Right ventricle myocardium inferior (tissue), 1 donor: ENCODE measurements around the gene TTC27. TPM values are rescaled to one million over a fixed set of nuclear protein-coding genes. Genes with fewer than 3 reads are reported as not detected.
"Not testable (repeated sequence)": the region's sequence is repeated elsewhere in the genome, so short reads cannot be mapped to it uniquely, and the experiment has no call there.

Source experiments
- ATAC-seq: fragments of 200-7000 bp; cut with Tn5 transposase; one replicate; pipeline ENCODE4 v1.9.1; 2020; ENCODE audit warnings: mild to moderate bottlenecking, moderate library complexity
- DNase-seq: peaks from one replicate; pipeline ENCODE4 v3.0.0; 2021; ENCODE audit errors: missing footprints
- intact Hi-C: fragments of 100-400 bp; cut with DNase I; formaldehyde crosslinking; loops from one replicate; pipeline ENCODE4 v1.11.0; 2022
- total RNA-seq: library from RNA; stranded (reverse); fragmentation: NEBNext Ultra II Directional; extraction: Animal tissue kit (Norgen Biotek cat#: 25700); gene quantifications from one replicate; pipeline ENCODE4 v1.2.1, GENCODE V29; 2021
- donor health status: DM: no; HTN: yes; CAD: no; lungs with severe emphysema.

The TTC27 gene
- total RNA-seq, 1 donor from 2014 or later, result 8.1 TPM

GRCh38 chr2:32742376-32742775, 114.5 kb downstream of the TTC27 start:
- DNase-seq (no peak), ATAC-seq (peak; percentile 43)
- intact Hi-C loops, result no loop called here

GRCh38 chr2:32743480-32744236, 115.8 kb downstream of the TTC27 start:
- intact Hi-C loops, result no loop called here

GRCh38 chr2:32745191-32745590, 117.3 kb downstream of the TTC27 start:
- intact Hi-C loops, result no loop called here
- DNase-seq (no peak), ATAC-seq (no peak)

More at GRCh38 chr2:32743480-32744236, 115.8 kb downstream of the TTC27 start:
- ATAC-seq (no peak), DNase-seq (no peak)

- DNase-seq (no peak), ATAC-seq (peak; percentile 51)
- intact Hi-C loops, result no loop called here
Measured at GRCh38 chr2:32745675-32746074, 117.8 kb downstream of the TTC27 start.

- intact Hi-C loops, result no loop called here
- peak; percentile 66 for ATAC-seq
- DNase-seq, result no peak
Measured at GRCh38 chr2:32746669-32747068, 118.8 kb downstream of the TTC27 start.

- no peak for ATAC-seq
- no peak for DNase-seq
- intact Hi-C loops, result no loop called here
Measured at GRCh38 chr2:32748158-32748557, 120.3 kb downstream of the TTC27 start.

GRCh38 chr2:32750880-32751279, 123.0 kb downstream of the TTC27 start:
- DNase-seq, result no peak
- ATAC-seq, result peak; percentile 38
- intact Hi-C loops, result no loop called here

GRCh38 chr2:32752205-32752604, 124.4 kb downstream of the TTC27 start:
- ATAC-seq (peak; percentile 69), DNase-seq (no peak)
- intact Hi-C loops, result no loop called here

GRCh38 chr2:32752952-32753351, 125.1 kb downstream of the TTC27 start:
- DNase-seq (no peak), ATAC-seq (no peak)
- intact Hi-C loops, result no loop called here

GRCh38 chr2:32754676-32755075, 126.8 kb downstream of the TTC27 start:
- intact Hi-C loops, DNase-seq, ATAC-seq: not testable (repeated sequence)

- ATAC-seq, result no peak
- DNase-seq, result no peak
- intact Hi-C loops, result no loop called here
Measured at GRCh38 chr2:32755666-32756065, 127.8 kb downstream of the TTC27 start.

GRCh38 chr2:32756074-32756727, 128.4 kb downstream of the TTC27 start:
- ATAC-seq (no peak), DNase-seq (no peak)
- intact Hi-C loops, result no loop called here

- DNase-seq (no peak), ATAC-seq (peak; percentile 85)
- intact Hi-C loops, result no loop called here
Measured at GRCh38 chr2:32758232-32758631, 130.4 kb downstream of the TTC27 start.

GRCh38 chr2:32760628-32761027, 132.8 kb downstream of the TTC27 start:
- ATAC-seq, result no peak
- DNase-seq, result no peak
- intact Hi-C loops, result loop anchor here (10.0 kb wide), 1 partner anchor 136 kb away; the partner anchor contains the start of gene TTC27

- no peak for DNase-seq
- intact Hi-C loops, result loop anchor here (10.0 kb wide), 1 partner anchor 144 kb away; the partner anchor contains the start of gene TTC27
- peak; percentile 51 for ATAC-seq
Measured at GRCh38 chr2:32768387-32769174, 140.7 kb downstream of the TTC27 start.

- intact Hi-C loops, result loop anchor here (5.0 to 10.0 kb wide), 5 partner anchors 213 to 812 kb away; no protein-coding TSS in a partner anchor
- ATAC-seq (no peak), DNase-seq (no peak)
Measured at GRCh38 chr2:32770360-32770759, 142.5 kb downstream of the TTC27 start.

GRCh38 chr2:32772638-32773447, 145.0 kb downstream of the TTC27 start:
- ATAC-seq (peak; percentile 73), DNase-seq (no peak)
- intact Hi-C loops, result loop anchor here (1.0 to 10.0 kb wide), 7 partner anchors 173 to 809 kb away; partner anchors contain the start of gene LTBP1

GRCh38 chr2:32773448-32773808, 145.6 kb downstream of the TTC27 start:
- no peak for ATAC-seq
- no peak for DNase-seq
- intact Hi-C loops, result loop anchor here (1.0 to 10.0 kb wide), 6 partner anchors 216 to 809 kb away; no protein-coding TSS in a partner anchor
